Measurements from ENCODE around the gene AMELY. TPM values are rescaled to one million over a fixed set of nuclear protein-coding genes. Genes with fewer than 3 reads are reported as not detected.

The AMELY gene
- total RNA-seq, 1 experiment from 2014 or later: not detected

DNA sequence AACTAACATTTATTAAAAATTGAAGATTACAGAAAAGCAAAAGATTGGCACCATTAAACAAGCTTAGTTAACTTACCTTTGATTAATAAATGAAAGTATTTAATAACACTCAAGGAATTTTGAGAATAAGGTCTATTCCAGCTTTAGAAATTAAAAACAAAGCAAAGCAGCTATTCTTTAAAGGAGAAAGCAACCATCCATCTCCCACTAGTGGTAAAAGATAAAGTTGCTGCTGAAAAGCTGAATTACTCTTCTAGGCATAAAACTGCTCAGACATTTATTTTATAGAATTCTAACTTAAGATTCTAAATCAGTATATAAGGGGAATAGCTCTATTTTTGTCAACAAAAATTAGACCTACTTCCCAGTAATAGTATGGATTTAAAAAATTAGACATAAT is 36.1 kb upstream of the AMELY start:
- POLR2A ChIA-PET (ENCODE audit: unreplicated experiment): no interaction called here
- BruUV-seq (replicated peaks): no TSS peak
- no peak overlapping the region for H3K4me3 ChIP-seq

DNA sequence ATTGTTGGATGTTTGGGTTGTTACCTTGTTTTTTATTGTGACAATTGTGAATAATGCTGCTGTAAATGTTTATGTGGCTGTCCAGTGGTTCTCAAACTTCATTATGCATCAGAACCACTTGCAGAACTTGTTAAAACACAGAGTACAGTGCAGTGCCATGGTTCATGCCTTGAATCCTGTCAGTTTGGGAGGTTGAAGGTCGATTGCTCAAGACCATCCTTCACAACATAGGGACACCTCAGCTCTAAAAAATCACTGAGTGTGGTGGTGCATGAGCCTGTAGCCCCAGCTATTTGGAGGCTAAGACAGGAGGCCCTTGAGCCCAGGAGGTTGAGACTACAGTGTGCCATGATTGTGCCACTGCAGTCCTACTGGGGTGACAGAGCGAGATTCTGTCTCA is 23.9 kb upstream of the AMELY start:
- no peaks in the 10 kb centered on the region for H3K4me1 ChIP-seq (replicated peaks; ENCODE audit: insufficient read depth)
- ChIA-PET POLR2A (ENCODE audit: unreplicated experiment) (no interaction called here), CTCF (no interaction called here)
- H3K27ac ChIP-seq: no peak overlapping the region
- no peaks in the 10 kb centered on the region for H3K9me2 ChIP-seq (ENCODE audit: insufficient read depth)
- intact Hi-C loops (cut with micrococcal nuclease; ENCODE audit: unreplicated experiment): no loop called here
- no peaks in the 10 kb centered on the region for H3K36me3 ChIP-seq (ENCODE audit: low read depth)
- no peaks in the 10 kb centered on the region for H4K20me1 ChIP-seq (ENCODE audit: insufficient read depth)
- H3K9me3 ChIP-seq (ENCODE audit: insufficient read depth, low read depth): no peaks in the 10 kb centered on the region
- H2AFZ ChIP-seq: no peak overlapping the region
- H3K4me3 ChIP-seq: no peak overlapping the region
- no TSS peak for BruUV-seq (replicated peaks)
- H3K79me2 ChIP-seq (ENCODE audit: low read depth): no peaks in the 10 kb centered on the region
- no peaks in the 10 kb centered on the region for H3F3A ChIP-seq (ENCODE audit: insufficient read depth, low read depth)
- no peak overlapping the region for H3K4me2 ChIP-seq
- TF ChIP-seq, protein P1, sequence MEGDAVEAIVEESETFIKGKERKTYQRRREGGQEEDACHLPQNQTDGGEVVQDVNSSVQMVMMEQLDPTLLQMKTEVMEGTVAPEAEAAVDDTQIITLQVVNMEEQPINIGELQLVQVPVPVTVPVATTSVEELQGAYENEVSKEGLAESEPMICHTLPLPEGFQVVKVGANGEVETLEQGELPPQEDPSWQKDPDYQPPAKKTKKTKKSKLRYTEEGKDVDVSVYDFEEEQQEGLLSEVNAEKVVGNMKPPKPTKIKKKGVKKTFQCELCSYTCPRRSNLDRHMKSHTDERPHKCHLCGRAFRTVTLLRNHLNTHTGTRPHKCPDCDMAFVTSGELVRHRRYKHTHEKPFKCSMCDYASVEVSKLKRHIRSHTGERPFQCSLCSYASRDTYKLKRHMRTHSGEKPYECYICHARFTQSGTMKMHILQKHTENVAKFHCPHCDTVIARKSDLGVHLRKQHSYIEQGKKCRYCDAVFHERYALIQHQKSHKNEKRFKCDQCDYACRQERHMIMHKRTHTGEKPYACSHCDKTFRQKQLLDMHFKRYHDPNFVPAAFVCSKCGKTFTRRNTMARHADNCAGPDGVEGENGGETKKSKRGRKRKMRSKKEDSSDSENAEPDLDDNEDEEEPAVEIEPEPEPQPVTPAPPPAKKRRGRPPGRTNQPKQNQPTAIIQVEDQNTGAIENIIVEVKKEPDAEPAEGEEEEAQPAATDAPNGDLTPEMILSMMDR (conservative IDR thresholded peaks at IDR 0.05): no peak
- no peak for TF ChIP-seq EZH2 (IDR thresholded peaks at IDR 0.05; ENCODE audit: low read depth)
- H3K27me3 ChIP-seq (ENCODE audit: insufficient read depth, low read depth): no peaks in the 10 kb centered on the region
- DNase-seq: no peak

More for the DNA sequence above, 36.1 kb upstream of the AMELY start:
- Histone ChIP-seq H3K27ac (no peak overlapping the region), H3K79me2 (ENCODE audit: low read depth) (no peaks in the 10 kb centered on the region), H3K4me2 (no peak overlapping the region), H3K4me1 (replicated peaks; ENCODE audit: insufficient read depth) (no peaks in the 10 kb centered on the region), H2AFZ (no peak overlapping the region), H3K9me2 (ENCODE audit: insufficient read depth) (no peaks in the 10 kb centered on the region), H3K9me3 (ENCODE audit: insufficient read depth, low read depth) (no peaks in the 10 kb centered on the region), H3K27me3 (ENCODE audit: insufficient read depth, low read depth) (no peaks in the 10 kb centered on the region), H3F3A (ENCODE audit: insufficient read depth, low read depth) (no peaks in the 10 kb centered on the region), H3K36me3 (ENCODE audit: low read depth) (no peaks in the 10 kb centered on the region), H4K20me1 (ENCODE audit: insufficient read depth) (no peaks in the 10 kb centered on the region)
- no peak for DNase-seq
- intact Hi-C loops (cut with micrococcal nuclease; ENCODE audit: unreplicated experiment): no loop called here
- TF ChIP-seq, protein P1 (conservative IDR thresholded peaks at IDR 0.05): no peak
- no peak for TF ChIP-seq EZH2 (IDR thresholded peaks at IDR 0.05; ENCODE audit: low read depth)
- CTCF ChIA-PET: no interaction called here

DNA sequence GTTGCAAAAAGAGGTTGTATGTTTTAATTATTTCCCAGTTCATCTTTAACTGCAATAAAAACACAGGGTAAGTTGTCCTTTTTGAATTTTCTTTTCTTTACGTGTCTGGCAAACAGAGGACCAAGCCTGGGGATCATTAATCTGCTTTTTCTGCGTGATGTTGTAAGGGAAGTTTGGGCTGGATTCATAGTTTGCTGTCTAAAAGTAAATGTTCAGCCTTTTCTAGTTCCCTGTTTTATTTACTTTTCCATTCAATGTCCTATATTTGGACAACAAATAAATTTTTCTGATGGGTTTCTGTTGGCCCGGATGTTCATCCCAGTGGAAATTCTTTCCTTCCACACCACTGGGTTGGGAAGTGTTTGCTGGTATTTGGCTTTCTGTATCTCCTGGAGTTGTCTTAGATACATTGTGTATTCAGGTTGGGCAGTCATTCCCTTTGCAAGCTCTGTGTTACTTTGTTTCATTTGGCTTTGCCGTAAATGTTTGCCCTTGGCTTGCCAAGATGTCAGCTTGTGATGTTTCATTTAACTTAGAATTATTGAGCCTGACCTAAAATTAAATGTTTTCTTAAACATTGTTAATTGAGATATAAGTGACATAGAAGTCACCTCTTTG is 20.3 kb upstream of the AMELY start:
- no peaks in the 10 kb centered on the region for H3K36me3 ChIP-seq (ENCODE audit: low read depth)
- H2AFZ ChIP-seq: no peak overlapping the region
- ChIA-PET CTCF (no interaction called here), POLR2A (ENCODE audit: unreplicated experiment) (no interaction called here)
- no peaks in the 10 kb centered on the region for H3K9me3 ChIP-seq (ENCODE audit: insufficient read depth, low read depth)
- H3K9me2 ChIP-seq (ENCODE audit: insufficient read depth): no peaks in the 10 kb centered on the region
- no peaks in the 10 kb centered on the region for H3K27me3 ChIP-seq (ENCODE audit: insufficient read depth, low read depth)
- TF ChIP-seq EZH2 (IDR thresholded peaks at IDR 0.05; ENCODE audit: low read depth): no peak
- no peak overlapping the region for H3K4me2 ChIP-seq
- intact Hi-C loops (cut with micrococcal nuclease; ENCODE audit: unreplicated experiment): no loop called here
- no peaks in the 10 kb centered on the region for H3K4me1 ChIP-seq (replicated peaks; ENCODE audit: insufficient read depth)
- DNase-seq: no peak
- no peaks in the 10 kb centered on the region for H3K79me2 ChIP-seq (ENCODE audit: low read depth)
- no peak overlapping the region for H3K4me3 ChIP-seq
- H3K27ac ChIP-seq: no peak overlapping the region
- no peaks in the 10 kb centered on the region for H4K20me1 ChIP-seq (ENCODE audit: insufficient read depth)
- H3F3A ChIP-seq (ENCODE audit: insufficient read depth, low read depth): no peaks in the 10 kb centered on the region
- no TSS peak for BruUV-seq (replicated peaks)

DNA sequence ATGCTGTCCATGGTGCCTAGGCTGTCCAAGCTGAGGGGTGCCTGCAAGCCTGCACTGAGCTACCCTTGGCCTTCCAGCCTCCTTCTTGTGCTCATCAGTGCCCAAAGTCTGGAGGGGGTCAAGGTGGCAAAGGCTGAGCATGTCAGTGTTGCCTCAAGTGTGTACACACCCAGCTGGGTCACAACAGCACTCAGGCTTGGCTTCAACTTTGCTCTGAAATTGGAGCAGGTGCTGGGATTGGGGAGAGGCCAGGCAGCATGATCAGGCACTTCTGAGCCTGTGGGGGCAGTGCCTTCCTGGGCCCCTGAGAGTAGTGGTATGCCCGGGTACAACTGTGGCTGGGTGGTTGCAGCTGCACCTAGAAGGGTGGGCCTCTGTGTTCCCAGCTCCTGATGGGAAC is 17.7 kb upstream of the AMELY start:
- CTCF ChIA-PET: no interaction called here
- Histone ChIP-seq H3K27ac (no peak overlapping the region), H3K79me2 (ENCODE audit: low read depth) (no peaks in the 10 kb centered on the region), H3K4me3 (no peak overlapping the region), H3K36me3 (ENCODE audit: low read depth) (no peaks in the 10 kb centered on the region), H3K9me3 (ENCODE audit: insufficient read depth, low read depth) (no peaks in the 10 kb centered on the region), H4K20me1 (ENCODE audit: insufficient read depth) (no peaks in the 10 kb centered on the region), H3K4me1 (replicated peaks; ENCODE audit: insufficient read depth) (no peaks in the 10 kb centered on the region), H3K9me2 (ENCODE audit: insufficient read depth) (no peaks in the 10 kb centered on the region), H3K27me3 (ENCODE audit: insufficient read depth, low read depth) (no peaks in the 10 kb centered on the region), H3F3A (ENCODE audit: insufficient read depth, low read depth) (no peaks in the 10 kb centered on the region), H2AFZ (no peak overlapping the region), H3K4me2 (no peak overlapping the region)
- TF ChIP-seq, protein P1 (conservative IDR thresholded peaks at IDR 0.05): no peak
- TF ChIP-seq EZH2 (IDR thresholded peaks at IDR 0.05; ENCODE audit: low read depth): no peak
- no peak for DNase-seq
- POLR2A ChIA-PET (ENCODE audit: unreplicated experiment): no interaction called here
- BruUV-seq (replicated peaks): no TSS peak
- intact Hi-C loops (cut with micrococcal nuclease; ENCODE audit: unreplicated experiment): no loop called here
